Mesenchymal stem cell (in vitro differentiated cells and primary cell): ENCODE results near the gene PPP1R2B. TPM values are rescaled to one million over a fixed set of nuclear protein-coding genes. Genes with fewer than 3 reads are reported as not detected.

Source experiments
- DNase-seq: peaks from one replicate; pipeline ENCODE4 v3.0.0-alpha.2; 2013
- H2AFZ ChIP-seq: one replicate; pipeline ENCODE4 v1.6.1; 2013; ENCODE audit warnings: low read depth, mild to moderate bottlenecking, control low read depth, inconsistent platforms, low read length, moderate library complexity
- H2AK5ac ChIP-seq: 2 replicates; pipeline ENCODE4 v1.6.1; 2013; ENCODE audit warnings: low read length, moderate library complexity, mild to moderate bottlenecking, inconsistent platforms; ENCODE audit not compliant: severe bottlenecking
- H2BK120ac ChIP-seq: one replicate; pipeline ENCODE4 v1.6.1; 2013; ENCODE audit warnings: low read depth, mild to moderate bottlenecking, inconsistent platforms, low read length, moderate library complexity
- H2BK12ac ChIP-seq, 2 experiments: one replicate each; pipeline ENCODE4 v1.6.1; 2013; ENCODE audit warnings: inconsistent platforms in 2 of 2, low read length in 2 of 2, mild to moderate bottlenecking in 2 of 2, moderate library complexity in 2 of 2, control low read depth in 1 of 2
- H2BK15ac ChIP-seq: one replicate; pipeline ENCODE4 v1.6.1; 2013; ENCODE audit warnings: mild to moderate bottlenecking, low read depth, inconsistent platforms; ENCODE audit not compliant: poor library complexity, severe bottlenecking
- H2BK5ac ChIP-seq: 2 replicates; pipeline ENCODE4 v1.6.1; 2013; ENCODE audit warnings: low read depth, mild to moderate bottlenecking, low read length, control low read depth, inconsistent platforms; ENCODE audit not compliant: poor library complexity, severe bottlenecking
- H3K14ac ChIP-seq, 2 experiments: one replicate each; pipeline ENCODE4 v1.6.1; 2013; ENCODE audit warnings: inconsistent platforms in 2 of 2, low read length in 2 of 2, control low read depth in 1 of 2, mild to moderate bottlenecking in 1 of 2, moderate library complexity in 1 of 2
- H3K18ac ChIP-seq, 2 experiments: one replicate each; pipeline ENCODE4 v1.6.1; 2013; ENCODE audit warnings: inconsistent platforms in 2 of 2, low read length in 2 of 2, control low read depth in 1 of 2, low read depth in 1 of 2, mild to moderate bottlenecking in 1 of 2
- H3K23ac ChIP-seq, 2 experiments: one replicate each; pipeline ENCODE4 v1.6.1; 2013; ENCODE audit warnings: inconsistent platforms in 2 of 2, low read length in 2 of 2, mild to moderate bottlenecking in 2 of 2, moderate library complexity in 2 of 2, control low read depth in 1 of 2
- H3K27ac ChIP-seq: 2 replicates; pipeline ENCODE4 v1.5.1; 2013; ENCODE audit warnings: mild to moderate bottlenecking, moderate library complexity, low read length, control low read depth, inconsistent platforms; ENCODE audit not compliant: poor library complexity, severe bottlenecking
- H3K27me3 ChIP-seq, 2 experiments: 2 replicates each; pipeline versions ENCODE4 v1.6.1 to v1.7.0; 2013; ENCODE audit warnings: low read length in 2 of 2, mild to moderate bottlenecking in 2 of 2, moderate library complexity in 2 of 2, control low read depth in 1 of 2, inconsistent platforms in 1 of 2; ENCODE audit not compliant: control insufficient read depth in 1 of 2, insufficient read depth in 1 of 2
- H3K36me3 ChIP-seq, 2 experiments: 2 replicates each; pipeline versions ENCODE4 v1.6.1 to v1.7.0; 2013; ENCODE audit warnings: low read length in 2 of 2, control low read depth in 1 of 2, inconsistent platforms in 1 of 2, low read depth in 1 of 2, mild to moderate bottlenecking in 1 of 2; ENCODE audit not compliant: insufficient read depth in 2 of 2, control insufficient read depth in 1 of 2
- H3K4ac ChIP-seq, 2 experiments: one replicate each; pipeline ENCODE4 v1.6.1; 2013; ENCODE audit warnings: inconsistent platforms in 2 of 2, low read length in 2 of 2, mild to moderate bottlenecking in 2 of 2, moderate library complexity in 2 of 2, control low read depth in 1 of 2, low read depth in 1 of 2
- H3K4me1 ChIP-seq: 2 replicates; pipeline ENCODE4 v1.6.1; 2013; ENCODE audit warnings: low read depth, low read length, control low read depth; ENCODE audit not compliant: control insufficient read depth, insufficient read depth
- H3K4me2 ChIP-seq: 2 replicates; pipeline ENCODE4 v1.6.1; 2013; ENCODE audit warnings: low read length, mild to moderate bottlenecking, inconsistent platforms; ENCODE audit not compliant: poor library complexity, severe bottlenecking
- H3K4me3 ChIP-seq, 2 experiments: 2 replicates each; pipeline versions ENCODE4 v1.5.1 to v1.7.0; 2013; ENCODE audit warnings: low read length in 2 of 2, mild to moderate bottlenecking in 2 of 2, control low read depth in 1 of 2, low read depth in 1 of 2; ENCODE audit not compliant: insufficient read depth in 1 of 2
- H3K79me1 ChIP-seq: replicated peaks from 2 replicates; pipeline ENCODE4 v1.6.1; 2013; ENCODE audit warnings: mild to moderate bottlenecking, control low read depth, low read length, inconsistent platforms; ENCODE audit not compliant: poor library complexity, severe bottlenecking
- H3K9ac ChIP-seq: 2 replicates; pipeline ENCODE4 v1.7.0; 2013; ENCODE audit warnings: mild to moderate bottlenecking, low read length, moderate library complexity
- H3K9me3 ChIP-seq: 2 replicates; pipeline ENCODE4 v1.7.0; 2013; ENCODE audit warnings: mild to moderate bottlenecking, low read length; ENCODE audit not compliant: control insufficient read depth
- H4K8ac ChIP-seq: one replicate; pipeline ENCODE4 v1.6.1; 2013; ENCODE audit warnings: inconsistent platforms, mild to moderate bottlenecking, low read length, moderate library complexity
- H4K91ac ChIP-seq: one replicate; pipeline ENCODE4 v1.6.1; 2013; ENCODE audit warnings: mild to moderate bottlenecking, low read length, inconsistent platforms
- WGBS: methylation state at CpG from one replicate; pipeline ENCODE4 v1.1.7; 2013; ENCODE audit warnings: mixed read lengths; 5-methylcytosine and 5-hydroxymethylcytosine counted together
- small RNA-seq: library from polyadenylated mRNA; stranded (forward); fragments of <200 nt; extraction: miRNeasy Mini kit (QIAGEN cat#:217004); gene quantifications from one replicate; pipeline ENCODE3, GENCODE V24; 2013; ENCODE audit warnings: low read depth

The PPP1R2B gene

GRCh38 chr5:156892864-156893263 is 42.8 kb downstream of the PPP1R2B start:
- H2AK5ac ChIP-seq: no peak overlapping the region
- H4K91ac ChIP-seq: no peak overlapping the region
- H2BK5ac ChIP-seq: no peak overlapping the region
- no peak overlapping the region for H3K18ac ChIP-seq
- no peak overlapping the region for H3K23ac ChIP-seq
- no peak for DNase-seq
- 96% methylated on average over 2 of the region's 4 CpGs for WGBS
- H2BK12ac ChIP-seq: no peak overlapping the region
- no peaks in the 10 kb centered on the region for H3K4me1 ChIP-seq
- H2BK120ac ChIP-seq: no peak overlapping the region
- no peak overlapping the region for H3K9ac ChIP-seq
- H3K4me2 ChIP-seq: no peak overlapping the region
- H3K14ac ChIP-seq: no peak overlapping the region
- no peak overlapping the region for H2BK15ac ChIP-seq
- H4K8ac ChIP-seq: no peak overlapping the region
- no peaks in the 10 kb centered on the region for H3K9me3 ChIP-seq
- no peak overlapping the region for H3K4ac ChIP-seq
- H3K79me1 ChIP-seq: no peaks in the 10 kb centered on the region
- H3K36me3 ChIP-seq: no peaks in the 10 kb centered on the region
- H2AFZ ChIP-seq: no peak overlapping the region
- no peak overlapping the region for H3K27ac ChIP-seq
- no peak overlapping the region for H3K4me3 ChIP-seq
- H3K27me3 ChIP-seq: peaks cover 0 to 7% of the 10 kb centered on the region in 2 experiments

DNA sequence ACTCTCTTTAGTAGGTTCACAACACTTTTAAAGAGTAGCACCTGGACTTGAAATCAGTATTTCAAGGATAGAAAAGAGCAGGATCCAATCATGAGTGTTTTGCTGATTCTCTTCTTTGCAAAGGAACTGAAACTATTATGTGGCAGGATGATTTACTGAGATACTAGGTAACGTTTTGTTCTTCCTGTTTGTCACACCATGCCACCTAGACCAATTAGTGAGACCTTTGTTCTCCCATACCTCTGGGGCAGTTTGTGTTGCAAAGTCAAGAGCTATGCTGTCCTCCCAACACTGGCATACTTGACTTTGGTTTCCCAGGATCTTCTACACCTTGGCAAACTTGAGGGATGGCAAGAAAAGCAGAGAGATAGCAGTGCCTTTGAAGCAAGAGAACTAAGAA is 43.4 kb downstream of the PPP1R2B start:
- no peak overlapping the region for H3K14ac ChIP-seq
- no peaks in the 10 kb centered on the region for H3K36me3 ChIP-seq
- no peak overlapping the region for H2BK5ac ChIP-seq
- H2BK12ac ChIP-seq: no peak overlapping the region
- H3K9ac ChIP-seq: no peak overlapping the region
- H3K27me3 ChIP-seq: peaks cover 0 to 7% of the 10 kb centered on the region in 2 experiments
- no peak overlapping the region for H3K23ac ChIP-seq
- no peak overlapping the region for H3K27ac ChIP-seq
- H3K4me2 ChIP-seq: no peak overlapping the region
- no peak for DNase-seq
- H3K4ac ChIP-seq: no peak overlapping the region
- WGBS: 100% methylated on average over 1 of the region's 1 CpG
- H4K8ac ChIP-seq: no peak overlapping the region
- no peak overlapping the region for H2BK120ac ChIP-seq
- no peak overlapping the region for H3K18ac ChIP-seq
- no peak overlapping the region for H4K91ac ChIP-seq
- H2AK5ac ChIP-seq: no peak overlapping the region
- no peak overlapping the region for H2AFZ ChIP-seq
- H3K4me1 ChIP-seq: no peaks in the 10 kb centered on the region
- H2BK15ac ChIP-seq: no peak overlapping the region
- no peak overlapping the region for H3K4me3 ChIP-seq
- H3K9me3 ChIP-seq: no peaks in the 10 kb centered on the region
- H3K79me1 ChIP-seq: no peaks in the 10 kb centered on the region

DNA sequence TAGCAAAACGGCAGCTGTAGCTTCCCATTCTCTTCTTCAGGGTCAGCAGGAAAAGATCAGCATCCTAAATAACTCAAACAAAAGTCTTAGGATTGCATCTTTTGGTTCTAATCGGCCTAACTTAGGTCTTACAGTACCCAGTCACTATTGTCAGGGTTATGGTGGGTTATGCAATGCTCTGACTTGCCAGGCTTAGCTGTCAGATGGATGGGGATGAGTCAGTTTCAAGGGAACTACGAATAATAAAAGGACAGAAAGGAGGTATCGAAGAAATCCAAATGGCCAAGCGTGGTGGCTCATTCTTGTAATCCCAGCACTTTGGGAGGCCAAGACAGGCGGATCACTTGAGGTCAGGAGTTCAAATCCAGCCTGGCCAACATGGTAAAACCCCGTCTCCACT is 46.5 kb downstream of the PPP1R2B start:
- no peak overlapping the region for H2BK15ac ChIP-seq
- H2BK12ac ChIP-seq: no peak overlapping the region
- H3K36me3 ChIP-seq: no peaks in the 10 kb centered on the region
- no peak overlapping the region for H3K9ac ChIP-seq
- H2BK5ac ChIP-seq: no peak overlapping the region
- H2AFZ ChIP-seq: no peak overlapping the region
- no peak overlapping the region for H2AK5ac ChIP-seq
- no peaks in the 10 kb centered on the region for H3K27me3 ChIP-seq
- H3K4me1 ChIP-seq: no peaks in the 10 kb centered on the region
- H3K14ac ChIP-seq: no peak overlapping the region
- no peak overlapping the region for H3K4me3 ChIP-seq
- no peaks in the 10 kb centered on the region for H3K9me3 ChIP-seq
- no peak overlapping the region for H3K27ac ChIP-seq
- no peak overlapping the region for H3K18ac ChIP-seq
- no peak for DNase-seq
- H3K23ac ChIP-seq: no peak overlapping the region
- H4K91ac ChIP-seq: no peak overlapping the region
- H4K8ac ChIP-seq: no peak overlapping the region
- no peaks in the 10 kb centered on the region for H3K79me1 ChIP-seq
- H3K4me2 ChIP-seq: no peak overlapping the region
- 85% methylated on average over 7 of the region's 7 CpGs for WGBS
- no peak overlapping the region for H2BK120ac ChIP-seq
- no peak overlapping the region for H3K4ac ChIP-seq

Small RNAs within 50 kb of the gene (small RNA-seq; reads per million reads assigned to genes)
- gene RNU6-556P: not detected
